Measurements from ENCODE around the gene SHC3. TPM values are rescaled to one million over a fixed set of nuclear protein-coding genes. Genes with fewer than 3 reads are reported as not detected.
A peak's percentile ranks its signal among the peaks of the same experiment; 100 is the strongest.

Gene SHC3
- total RNA-seq, 1 experiment from 2014 or later, result 1.8 TPM

- H3K9ac ChIP-seq (ENCODE audit: extremely low read depth, insufficient read length, low read length), result no peak overlapping the region
- no peak overlapping the region for H2AFZ ChIP-seq (ENCODE audit: low read length)
- peaks cover 8 to 14% of the 10 kb centered on the region in 2 experiments for H3K4me1 Mint-ChIP-seq
- H4K5ac ChIP-seq (ENCODE audit: insufficient read length, low read depth, low read length), result no peak overlapping the region
- H3K79me2 ChIP-seq (ENCODE audit: insufficient read depth, low read length), result no peaks in the 10 kb centered on the region
- no peak overlapping the region for H3K4me2 ChIP-seq (ENCODE audit: insufficient read depth, insufficient read length, low read length)
- H3K4me1 ChIP-seq (ENCODE audit: insufficient read depth, low read length), result no peaks in the 10 kb centered on the region
- H3K9me3 Mint-ChIP-seq, result peaks cover 13 to 17% of the 10 kb centered on the region in 2 experiments; a peak in 4 of 5 replicates
- H3K27ac Mint-ChIP-seq, result no peak overlapping the region
- peaks cover 5% of the 10 kb centered on the region for H3K27me3 Mint-ChIP-seq (ENCODE audit: low read depth)
- H2BK5ac ChIP-seq (ENCODE audit: insufficient read length, low read length), result no peak overlapping the region
- no peak overlapping the region for H4K8ac ChIP-seq (replicated peaks; ENCODE audit: insufficient read length, low read depth, low read length)
- no peaks in the 10 kb centered on the region for H4K20me1 ChIP-seq (ENCODE audit: control insufficient read depth, insufficient read depth, insufficient read length)
- peak overlapping the region; percentile 75 for H2BK20ac ChIP-seq (ENCODE audit: low read depth, low read length, poor library complexity, severe bottlenecking)
- no peak overlapping the region for H3K56ac ChIP-seq (ENCODE audit: insufficient read length, low read depth, low read length)
- DNase-seq, result no peak
- H3K9me3 ChIP-seq (ENCODE audit: control insufficient read depth, low read depth, low read length), result peaks cover 5% of the 10 kb centered on the region
- H3K4me3 Mint-ChIP-seq, result no peak overlapping the region
- no peak overlapping the region for H4K91ac ChIP-seq (ENCODE audit: insufficient read length, low read depth, low read length)
- no peak overlapping the region for H2BK120ac ChIP-seq (ENCODE audit: low read depth, low read length, poor library complexity, severe bottlenecking)
- no peak overlapping the region for H3K23ac ChIP-seq (ENCODE audit: insufficient read length, low read depth, low read length)
- no peak overlapping the region for H2AK5ac ChIP-seq (ENCODE audit: insufficient read length, low read length)
- H2BK15ac ChIP-seq (ENCODE audit: low read depth, low read length), result no peak overlapping the region; the same call in 1 of the 2 replicates
- no peak overlapping the region for H2BK12ac ChIP-seq (ENCODE audit: insufficient read length, low read depth, low read length)
- H3T11ph ChIP-seq (ENCODE audit: low read length), result no peak overlapping the region
- TF ChIP-seq CTCF (conservative IDR thresholded peaks at IDR 0.05), result no peak
- no peak overlapping the region for H3K4ac ChIP-seq (ENCODE audit: low read depth, low read length)
- no peak overlapping the region for H3K27ac ChIP-seq (ENCODE audit: insufficient read length, low read depth, low read length)
- no peak overlapping the region for H3K14ac ChIP-seq (ENCODE audit: insufficient read depth, low read length)
- no peaks in the 10 kb centered on the region for H3K27me3 ChIP-seq (ENCODE audit: insufficient read depth, low read length)
- H3K36me3 Mint-ChIP-seq (ENCODE audit: insufficient read depth in 1 of 3, low read depth in 3 of 3), result peaks cover 6 to 14% (median 7%) of the 10 kb centered on the region in 3 experiments; a peak in 6 of 7 replicates
- H3K18ac ChIP-seq (ENCODE audit: insufficient read length, low read depth, low read length), result no peak overlapping the region
- WGBS (ENCODE audit: extremely low coverage, insufficient read length, low lambda C conversion rate), result no CpG with 5 or more reads among the region's 2 CpGs
- H3K79me1 ChIP-seq (ENCODE audit: insufficient read depth, low read depth, low read length, poor library complexity, severe bottlenecking), result no peaks in the 10 kb centered on the region
- H3K23me2 ChIP-seq (ENCODE audit: insufficient read length, low read depth, low read length, poor library complexity, severe bottlenecking), result no peaks in the 10 kb centered on the region
These were observed 194.6 kb downstream of the SHC3 start for GRCh38 chr9:88983865-88984542.

Measured in H9 (cell line).